ENCODE results near the gene NPM1.

Gene NPM1

DNA sequence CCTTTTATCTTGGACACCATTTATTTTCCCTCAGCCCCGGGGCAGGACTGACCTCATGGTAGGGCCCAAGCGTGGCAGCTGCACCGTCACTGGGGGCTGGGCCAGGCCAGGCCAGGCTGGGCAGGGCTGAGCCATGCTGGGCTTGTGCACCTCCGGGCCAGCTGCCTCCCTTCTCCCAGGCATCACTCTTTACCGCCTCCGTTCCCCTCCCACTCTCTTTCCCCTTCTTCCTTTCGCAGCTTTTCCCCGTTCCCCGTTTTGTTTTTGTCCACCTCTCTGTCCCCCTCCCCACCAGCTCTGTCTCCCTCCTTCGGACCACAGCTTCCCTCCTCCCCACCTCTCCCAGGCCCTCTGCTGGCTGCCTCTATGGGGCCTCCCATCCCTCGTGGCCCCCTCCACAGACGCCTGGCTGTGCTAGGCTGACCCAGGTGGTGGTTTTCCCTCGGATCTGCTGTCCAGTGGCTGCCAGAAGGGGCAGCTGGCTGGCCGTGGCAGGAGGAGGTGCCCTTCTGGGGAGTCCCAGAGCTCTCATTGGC, 49.7 kb downstream of the NPM1 start:
- H3K27ac ChIP-seq (ENCODE audit: extremely low read depth, low read depth, low read length), result no peak overlapping the region
- ChIA-PET POLR2A (no interaction called here), CTCF (interaction anchor here (0.6 kb wide), 1 partner anchor 105 kb away, joined by 3 read pairs; no protein-coding TSS in a partner anchor)
- no peaks in the 10 kb centered on the region for H3K36me3 ChIP-seq (ENCODE audit: control insufficient read depth in 2 of 2, insufficient read depth in 1 of 2, low read length in 2 of 2)
- no peak overlapping the region for H3K4me3 ChIP-seq (ENCODE audit: low read depth, low read length)
- TF ChIP-seq, protein P1, sequence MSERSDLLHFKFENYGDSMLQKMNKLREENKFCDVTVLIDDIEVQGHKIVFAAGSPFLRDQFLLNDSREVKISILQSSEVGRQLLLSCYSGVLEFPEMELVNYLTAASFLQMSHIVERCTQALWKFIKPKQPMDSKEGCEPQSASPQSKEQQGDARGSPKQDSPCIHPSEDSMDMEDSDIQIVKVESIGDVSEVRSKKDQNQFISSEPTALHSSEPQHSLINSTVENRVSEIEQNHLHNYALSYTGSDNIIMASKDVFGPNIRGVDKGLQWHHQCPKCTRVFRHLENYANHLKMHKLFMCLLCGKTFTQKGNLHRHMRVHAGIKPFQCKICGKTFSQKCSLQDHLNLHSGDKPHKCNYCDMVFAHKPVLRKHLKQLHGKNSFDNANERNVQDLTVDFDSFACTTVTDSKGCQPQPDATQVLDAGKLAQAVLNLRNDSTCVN (tag by site-specific recombination; optimal IDR thresholded peaks at IDR 0.05), result no peak
- TF ChIP-seq ZNF416 (tag by site-specific recombination; IDR thresholded peaks at IDR 0.05), result no peak
- no peak for TF ChIP-seq ZNF558 (tag by site-specific recombination; IDR thresholded peaks at IDR 0.05)
- no peak for TF ChIP-seq ZNF514 (tag by site-specific recombination; IDR thresholded peaks at IDR 0.05)
- TF ChIP-seq REPIN1 (tag by site-specific recombination; IDR thresholded peaks at IDR 0.05; ENCODE audit: low read depth), result no peak
- TF ChIP-seq TRIM28 (IDR thresholded peaks at IDR 0.05; ENCODE audit: borderline replicate concordance, low read length), result no peak
- no peak for TF ChIP-seq KLF16 (tag by site-specific recombination; IDR thresholded peaks at IDR 0.05)
- no peak for TF ChIP-seq SP3 (tag by site-specific recombination; IDR thresholded peaks at IDR 0.05)
- no peak for TF ChIP-seq ZNF324 (tag by site-specific recombination; IDR thresholded peaks at IDR 0.05)
- TF ChIP-seq TCF7L2 (IDR thresholded peaks at IDR 0.05; ENCODE audit: borderline replicate concordance, low read depth, low read length), result no peak
- TF ChIP-seq ZNF132 (tag by site-specific recombination; IDR thresholded peaks at IDR 0.05; ENCODE audit: borderline replicate concordance), result no peak
- no peak for TF ChIP-seq ZNF239 (tag by site-specific recombination; IDR thresholded peaks at IDR 0.05)
- TF ChIP-seq, protein P2, sequence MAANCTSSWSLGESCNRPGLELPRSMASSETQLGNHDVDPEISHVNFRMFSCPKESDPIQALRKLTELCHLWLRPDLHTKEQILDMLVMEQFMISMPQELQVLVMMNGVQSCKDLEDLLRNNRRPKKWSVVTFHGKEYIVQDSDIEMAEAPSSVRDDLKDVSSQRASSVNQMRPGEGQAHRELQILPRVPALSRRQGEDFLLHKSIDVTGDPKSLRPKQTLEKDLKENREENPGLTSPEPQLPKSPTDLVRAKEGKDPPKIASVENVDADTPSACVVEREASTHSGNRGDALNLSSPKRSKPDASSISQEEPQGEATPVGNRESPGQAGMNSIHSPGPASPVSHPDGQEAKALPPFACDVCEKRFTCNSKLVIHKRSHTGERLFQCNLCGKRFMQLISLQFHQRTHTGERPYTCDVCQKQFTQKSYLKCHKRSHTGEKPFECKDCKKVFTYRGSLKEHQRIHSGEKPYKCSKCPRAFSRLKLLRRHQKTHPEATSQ (tag by site-specific recombination; IDR thresholded peaks at IDR 0.05), result no peak
- peak; percentile 81 for TF ChIP-seq EGR2 (tag by site-specific recombination; IDR thresholded peaks at IDR 0.05; ENCODE audit: low read depth)
- no peak for TF ChIP-seq YY2 (tag by site-specific recombination; IDR thresholded peaks at IDR 0.05)
- TF ChIP-seq, protein P3, sequence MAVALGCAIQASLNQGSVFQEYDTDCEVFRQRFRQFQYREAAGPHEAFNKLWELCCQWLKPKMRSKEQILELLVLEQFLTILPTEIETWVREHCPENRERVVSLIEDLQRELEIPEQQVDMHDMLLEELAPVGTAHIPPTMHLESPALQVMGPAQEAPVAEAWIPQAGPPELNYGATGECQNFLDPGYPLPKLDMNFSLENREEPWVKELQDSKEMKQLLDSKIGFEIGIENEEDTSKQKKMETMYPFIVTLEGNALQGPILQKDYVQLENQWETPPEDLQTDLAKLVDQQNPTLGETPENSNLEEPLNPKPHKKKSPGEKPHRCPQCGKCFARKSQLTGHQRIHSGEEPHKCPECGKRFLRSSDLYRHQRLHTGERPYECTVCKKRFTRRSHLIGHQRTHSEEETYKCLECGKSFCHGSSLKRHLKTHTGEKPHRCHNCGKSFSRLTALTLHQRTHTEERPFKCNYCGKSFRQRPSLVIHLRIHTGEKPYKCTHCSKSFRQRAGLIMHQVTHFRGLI (tag by site-specific recombination; IDR thresholded peaks at IDR 0.05), result no peak
- no peak for TF ChIP-seq ZNF596 (tag by site-specific recombination; IDR thresholded peaks at IDR 0.05)
- TF ChIP-seq, protein P4, sequence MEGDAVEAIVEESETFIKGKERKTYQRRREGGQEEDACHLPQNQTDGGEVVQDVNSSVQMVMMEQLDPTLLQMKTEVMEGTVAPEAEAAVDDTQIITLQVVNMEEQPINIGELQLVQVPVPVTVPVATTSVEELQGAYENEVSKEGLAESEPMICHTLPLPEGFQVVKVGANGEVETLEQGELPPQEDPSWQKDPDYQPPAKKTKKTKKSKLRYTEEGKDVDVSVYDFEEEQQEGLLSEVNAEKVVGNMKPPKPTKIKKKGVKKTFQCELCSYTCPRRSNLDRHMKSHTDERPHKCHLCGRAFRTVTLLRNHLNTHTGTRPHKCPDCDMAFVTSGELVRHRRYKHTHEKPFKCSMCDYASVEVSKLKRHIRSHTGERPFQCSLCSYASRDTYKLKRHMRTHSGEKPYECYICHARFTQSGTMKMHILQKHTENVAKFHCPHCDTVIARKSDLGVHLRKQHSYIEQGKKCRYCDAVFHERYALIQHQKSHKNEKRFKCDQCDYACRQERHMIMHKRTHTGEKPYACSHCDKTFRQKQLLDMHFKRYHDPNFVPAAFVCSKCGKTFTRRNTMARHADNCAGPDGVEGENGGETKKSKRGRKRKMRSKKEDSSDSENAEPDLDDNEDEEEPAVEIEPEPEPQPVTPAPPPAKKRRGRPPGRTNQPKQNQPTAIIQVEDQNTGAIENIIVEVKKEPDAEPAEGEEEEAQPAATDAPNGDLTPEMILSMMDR (tag by site-specific recombination; IDR thresholded peaks at IDR 0.05), result 0 out of 2 replicates have a peak, but pooled peaks have one; percentile 34
- no peak for TF ChIP-seq ZNF544 (tag by site-specific recombination; IDR thresholded peaks at IDR 0.05)
- TF ChIP-seq ZFHX2 (tag by site-specific recombination; conservative IDR thresholded peaks at IDR 0.05), result peak; percentile 74
- TF ChIP-seq, protein P5, sequence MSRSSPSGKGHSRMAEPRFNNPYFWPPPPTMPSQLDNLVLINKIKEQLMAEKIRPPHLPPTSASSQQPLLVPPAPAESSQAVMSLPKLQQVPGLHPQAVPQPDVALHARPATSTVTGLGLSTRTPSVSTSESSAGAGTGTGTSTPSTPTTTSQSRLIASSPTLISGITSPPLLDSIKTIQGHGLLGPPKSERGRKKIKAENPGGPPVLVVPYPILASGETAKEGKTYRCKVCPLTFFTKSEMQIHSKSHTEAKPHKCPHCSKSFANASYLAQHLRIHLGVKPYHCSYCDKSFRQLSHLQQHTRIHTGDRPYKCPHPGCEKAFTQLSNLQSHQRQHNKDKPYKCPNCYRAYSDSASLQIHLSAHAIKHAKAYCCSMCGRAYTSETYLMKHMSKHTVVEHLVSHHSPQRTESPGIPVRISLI (tag by site-specific recombination; IDR thresholded peaks at IDR 0.05), result no peak
- TF ChIP-seq, protein P6, sequence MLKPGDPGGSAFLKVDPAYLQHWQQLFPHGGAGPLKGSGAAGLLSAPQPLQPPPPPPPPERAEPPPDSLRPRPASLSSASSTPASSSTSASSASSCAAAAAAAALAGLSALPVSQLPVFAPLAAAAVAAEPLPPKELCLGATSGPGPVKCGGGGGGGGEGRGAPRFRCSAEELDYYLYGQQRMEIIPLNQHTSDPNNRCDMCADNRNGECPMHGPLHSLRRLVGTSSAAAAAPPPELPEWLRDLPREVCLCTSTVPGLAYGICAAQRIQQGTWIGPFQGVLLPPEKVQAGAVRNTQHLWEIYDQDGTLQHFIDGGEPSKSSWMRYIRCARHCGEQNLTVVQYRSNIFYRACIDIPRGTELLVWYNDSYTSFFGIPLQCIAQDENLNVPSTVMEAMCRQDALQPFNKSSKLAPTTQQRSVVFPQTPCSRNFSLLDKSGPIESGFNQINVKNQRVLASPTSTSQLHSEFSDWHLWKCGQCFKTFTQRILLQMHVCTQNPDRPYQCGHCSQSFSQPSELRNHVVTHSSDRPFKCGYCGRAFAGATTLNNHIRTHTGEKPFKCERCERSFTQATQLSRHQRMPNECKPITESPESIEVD (tag by site-specific recombination; IDR thresholded peaks at IDR 0.05), result no peak
- H3K4me1 ChIP-seq (ENCODE audit: control insufficient read depth, insufficient read depth, low read length), result no peaks in the 10 kb centered on the region
- H3K9me3 ChIP-seq (ENCODE audit: control insufficient read depth, insufficient read depth, low read depth, low read length), result no peaks in the 10 kb centered on the region
